ENCODE measurements around the gene DNAAF9. TPM values are rescaled to one million over a fixed set of nuclear protein-coding genes. Genes with fewer than 3 reads are reported as not detected.

The DNAAF9 gene
- total RNA-seq, 3 donors from 2014 or later (not counting 1 experiment from before 2014, with no cell fraction given) = 4.1 to 6.9 (median 4.8) TPM

- Mint-ChIP-seq H3K36me3 (no peaks in the 10 kb centered on the region), H3K4me1 (peaks cover 30 to 32% of the 10 kb centered on the region in 2 donors), H3K9me3 (no peaks in the 10 kb centered on the region), H3K27me3 (ENCODE audit: low read depth in 2 of 2) (peaks cover 0 to 2% of the 10 kb centered on the region in 2 donors), H3K4me3 (peak overlapping the region; percentile 91), H3K27ac (peak overlapping the region; percentile 37 to 87)
- TF ChIP-seq CTCF (IDR thresholded peaks at IDR 0.05) = no peak
- H3K27ac ChIP-seq (ENCODE audit: low read length) = peak overlapping the region; percentile 66
- peak; percentile 15 to 51 for DNase-seq
- 18% methylated on average over 21 of the region's 27 CpGs for WGBS (ENCODE audit: insufficient coverage)
- H3K4me3 ChIP-seq (ENCODE audit: low read length) = peak overlapping the region; percentile 74
- intact Hi-C loops (cut with micrococcal nuclease) = no loop called here
- no peaks in the 10 kb centered on the region for H3K27me3 ChIP-seq (ENCODE audit: control insufficient read depth, insufficient read depth, low read length)
- no peaks in the 10 kb centered on the region for H3K9me3 ChIP-seq (ENCODE audit: control insufficient read depth, insufficient read depth, low read length)
- peaks cover 22% of the 10 kb centered on the region for H3K4me1 ChIP-seq (ENCODE audit: control insufficient read depth, insufficient read depth, low read length)
- no peaks in the 10 kb centered on the region for H3K36me3 ChIP-seq (ENCODE audit: control insufficient read depth, insufficient read depth, low read length)
- no peak for ATAC-seq
Observed at GRCh38 chr20:3406481-3407039, 909 bp downstream of the DNAAF9 start.

- Mint-ChIP-seq H3K4me3 (peak overlapping the region; percentile 91), H3K36me3 (no peaks in the 10 kb centered on the region), H3K27me3 (ENCODE audit: low read depth in 2 of 2) (no peaks in the 10 kb centered on the region), H3K9me3 (no peaks in the 10 kb centered on the region), H3K27ac (peak overlapping the region; percentile 37 to 87), H3K4me1 (peaks cover 30 to 32% of the 10 kb centered on the region in 2 donors)
- ATAC-seq (no peak), DNase-seq (no peak)
- Histone ChIP-seq H3K4me1 (ENCODE audit: control insufficient read depth, insufficient read depth, low read length) (peaks cover 22% of the 10 kb centered on the region), H3K27ac (ENCODE audit: low read length) (peak overlapping the region; percentile 66), H3K36me3 (ENCODE audit: control insufficient read depth, insufficient read depth, low read length) (no peaks in the 10 kb centered on the region), H3K4me3 (ENCODE audit: low read length) (no peak overlapping the region), H3K27me3 (ENCODE audit: control insufficient read depth, insufficient read depth, low read length) (no peaks in the 10 kb centered on the region), H3K9me3 (ENCODE audit: control insufficient read depth, insufficient read depth, low read length) (no peaks in the 10 kb centered on the region)
- no peak for TF ChIP-seq CTCF (IDR thresholded peaks at IDR 0.05)
- intact Hi-C loops (cut with micrococcal nuclease) = no loop called here
- WGBS (ENCODE audit: insufficient coverage) = 94% methylated on average over 3 of the region's 3 CpGs
Observed at GRCh38 chr20:3405696-3406358, 1.6 kb downstream of the DNAAF9 start.

- Mint-ChIP-seq H3K27me3 (ENCODE audit: low read depth in 2 of 2) (no peaks in the 10 kb centered on the region), H3K4me1 (peaks cover 30 to 32% of the 10 kb centered on the region in 2 donors), H3K4me3 (peak overlapping the region; percentile 36), H3K27ac (peak overlapping the region; percentile 37 to 87), H3K36me3 (no peaks in the 10 kb centered on the region), H3K9me3 (no peaks in the 10 kb centered on the region)
- TF ChIP-seq CTCF (IDR thresholded peaks at IDR 0.05) = no peak
- Histone ChIP-seq H3K27me3 (ENCODE audit: control insufficient read depth, insufficient read depth, low read length) (no peaks in the 10 kb centered on the region), H3K4me1 (ENCODE audit: control insufficient read depth, insufficient read depth, low read length) (peaks cover 22% of the 10 kb centered on the region), H3K27ac (ENCODE audit: low read length) (no peak overlapping the region), H3K9me3 (ENCODE audit: control insufficient read depth, insufficient read depth, low read length) (no peaks in the 10 kb centered on the region), H3K36me3 (ENCODE audit: control insufficient read depth, insufficient read depth, low read length) (no peaks in the 10 kb centered on the region), H3K4me3 (ENCODE audit: low read length) (no peak overlapping the region)
- WGBS (ENCODE audit: insufficient coverage) = 100% methylated on average over 2 of the region's 2 CpGs
- intact Hi-C loops (cut with micrococcal nuclease) = no loop called here
- DNase-seq (peak in 1 of 2 donors; percentile 9), ATAC-seq (no peak)
Observed at GRCh38 chr20:3405139-3405538, 2.3 kb downstream of the DNAAF9 start.
